ENCODE data around the gene ZNF516.

The ZNF516 gene

DNA sequence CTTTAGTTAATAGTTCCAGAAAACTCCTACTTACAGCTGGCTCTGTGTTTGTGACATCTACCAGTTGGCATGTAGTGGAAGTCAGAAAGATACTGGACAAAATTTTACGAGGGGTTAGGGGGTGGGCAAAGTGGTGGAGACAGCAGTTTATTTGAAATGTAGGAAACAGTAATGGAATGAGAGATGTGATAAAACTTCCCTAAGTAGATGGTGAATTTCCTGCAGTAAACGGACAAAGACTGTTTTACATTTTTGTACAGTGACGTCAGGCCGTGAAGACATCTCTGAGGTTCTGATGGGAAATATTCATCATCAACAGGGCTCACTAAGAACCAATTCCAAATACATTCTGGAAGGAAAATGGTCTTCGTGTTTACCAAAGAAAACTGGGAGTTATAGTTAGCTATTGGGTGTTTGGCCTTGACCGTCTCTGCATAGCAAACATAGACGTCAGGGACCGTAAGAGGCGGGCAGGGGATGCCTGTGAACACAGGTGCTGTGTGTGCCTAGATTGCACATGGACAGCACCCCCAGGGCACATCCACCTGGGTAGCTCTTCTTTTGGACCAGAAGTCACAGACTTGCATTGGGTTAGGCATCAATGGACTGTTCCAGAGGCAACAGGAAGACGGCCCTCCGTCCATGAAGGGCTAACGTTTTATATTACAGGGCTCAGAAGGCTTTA is 131.5 kb downstream of the ZNF516 start (continued):
- no peak for TF ChIP-seq ZNF302 (tag by site-specific recombination; IDR thresholded peaks at IDR 0.05; ENCODE audit: low read depth)
- no peak for TF ChIP-seq ZNF791 (tag by site-specific recombination; IDR thresholded peaks at IDR 0.05)

GRCh38 chr18:76362676-76363075 is 132.4 kb downstream of the ZNF516 start:
- peaks cover 0 to 38% of the 10 kb centered on the region in 2 experiments; a peak in 1 of 3 replicates for H3K36me3 ChIP-seq (ENCODE audit: control insufficient read depth in 2 of 2, insufficient read depth in 1 of 2, low read length in 2 of 2)
- no peak overlapping the region for H3K4me3 ChIP-seq (ENCODE audit: low read depth, low read length)
- H3K9me3 ChIP-seq (ENCODE audit: control insufficient read depth, insufficient read depth, low read depth, low read length): no peaks in the 10 kb centered on the region
- TF ChIP-seq ZNF394 (tag by site-specific recombination; IDR thresholded peaks at IDR 0.05; ENCODE audit: borderline replicate concordance) (no peak), ZNF112 (tag by site-specific recombination; IDR thresholded peaks at IDR 0.05) (no peak), SCRT2 (tag by site-specific recombination; IDR thresholded peaks at IDR 0.05) (no peak), SP7 (tag by site-specific recombination; IDR thresholded peaks at IDR 0.05) (no peak), ZNF302 (tag by site-specific recombination; IDR thresholded peaks at IDR 0.05; ENCODE audit: low read depth) (no peak), ZNF521 (tag by site-specific recombination; IDR thresholded peaks at IDR 0.05) (no peak), ZBTB20 (tag by site-specific recombination; IDR thresholded peaks at IDR 0.05) (no peak), ZNF266 (tag by site-specific recombination; IDR thresholded peaks at IDR 0.05; ENCODE audit: low read depth) (no peak), KLF10 (tag by site-specific recombination; IDR thresholded peaks at IDR 0.05) (no peak), ZNF2 (tag by site-specific recombination; IDR thresholded peaks at IDR 0.05) (no peak), ZNF621 (tag by site-specific recombination; IDR thresholded peaks at IDR 0.05) (no peak), ZNF777 (tag by site-specific recombination; IDR thresholded peaks at IDR 0.05; ENCODE audit: borderline replicate concordance) (no peak), ZEB2 (tag by site-specific recombination; IDR thresholded peaks at IDR 0.05) (no peak), ZNF10 (tag by site-specific recombination; IDR thresholded peaks at IDR 0.05) (no peak), ZNF639 (tag by site-specific recombination; IDR thresholded peaks at IDR 0.05) (no peak)
- TF ChIP-seq, protein P1, sequence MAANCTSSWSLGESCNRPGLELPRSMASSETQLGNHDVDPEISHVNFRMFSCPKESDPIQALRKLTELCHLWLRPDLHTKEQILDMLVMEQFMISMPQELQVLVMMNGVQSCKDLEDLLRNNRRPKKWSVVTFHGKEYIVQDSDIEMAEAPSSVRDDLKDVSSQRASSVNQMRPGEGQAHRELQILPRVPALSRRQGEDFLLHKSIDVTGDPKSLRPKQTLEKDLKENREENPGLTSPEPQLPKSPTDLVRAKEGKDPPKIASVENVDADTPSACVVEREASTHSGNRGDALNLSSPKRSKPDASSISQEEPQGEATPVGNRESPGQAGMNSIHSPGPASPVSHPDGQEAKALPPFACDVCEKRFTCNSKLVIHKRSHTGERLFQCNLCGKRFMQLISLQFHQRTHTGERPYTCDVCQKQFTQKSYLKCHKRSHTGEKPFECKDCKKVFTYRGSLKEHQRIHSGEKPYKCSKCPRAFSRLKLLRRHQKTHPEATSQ (tag by site-specific recombination; IDR thresholded peaks at IDR 0.05): no peak
- TF ChIP-seq, protein P2, sequence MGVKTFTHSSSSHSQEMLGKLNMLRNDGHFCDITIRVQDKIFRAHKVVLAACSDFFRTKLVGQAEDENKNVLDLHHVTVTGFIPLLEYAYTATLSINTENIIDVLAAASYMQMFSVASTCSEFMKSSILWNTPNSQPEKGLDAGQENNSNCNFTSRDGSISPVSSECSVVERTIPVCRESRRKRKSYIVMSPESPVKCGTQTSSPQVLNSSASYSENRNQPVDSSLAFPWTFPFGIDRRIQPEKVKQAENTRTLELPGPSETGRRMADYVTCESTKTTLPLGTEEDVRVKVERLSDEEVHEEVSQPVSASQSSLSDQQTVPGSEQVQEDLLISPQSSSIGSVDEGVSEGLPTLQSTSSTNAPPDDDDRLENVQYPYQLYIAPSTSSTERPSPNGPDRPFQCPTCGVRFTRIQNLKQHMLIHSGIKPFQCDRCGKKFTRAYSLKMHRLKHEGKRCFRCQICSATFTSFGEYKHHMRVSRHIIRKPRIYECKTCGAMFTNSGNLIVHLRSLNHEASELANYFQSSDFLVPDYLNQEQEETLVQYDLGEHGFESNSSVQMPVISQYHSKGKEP (tag by site-specific recombination; IDR thresholded peaks at IDR 0.05): no peak
- TF ChIP-seq, protein P3, sequence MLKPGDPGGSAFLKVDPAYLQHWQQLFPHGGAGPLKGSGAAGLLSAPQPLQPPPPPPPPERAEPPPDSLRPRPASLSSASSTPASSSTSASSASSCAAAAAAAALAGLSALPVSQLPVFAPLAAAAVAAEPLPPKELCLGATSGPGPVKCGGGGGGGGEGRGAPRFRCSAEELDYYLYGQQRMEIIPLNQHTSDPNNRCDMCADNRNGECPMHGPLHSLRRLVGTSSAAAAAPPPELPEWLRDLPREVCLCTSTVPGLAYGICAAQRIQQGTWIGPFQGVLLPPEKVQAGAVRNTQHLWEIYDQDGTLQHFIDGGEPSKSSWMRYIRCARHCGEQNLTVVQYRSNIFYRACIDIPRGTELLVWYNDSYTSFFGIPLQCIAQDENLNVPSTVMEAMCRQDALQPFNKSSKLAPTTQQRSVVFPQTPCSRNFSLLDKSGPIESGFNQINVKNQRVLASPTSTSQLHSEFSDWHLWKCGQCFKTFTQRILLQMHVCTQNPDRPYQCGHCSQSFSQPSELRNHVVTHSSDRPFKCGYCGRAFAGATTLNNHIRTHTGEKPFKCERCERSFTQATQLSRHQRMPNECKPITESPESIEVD (tag by site-specific recombination; IDR thresholded peaks at IDR 0.05): no peak
- TF ChIP-seq, protein P4, sequence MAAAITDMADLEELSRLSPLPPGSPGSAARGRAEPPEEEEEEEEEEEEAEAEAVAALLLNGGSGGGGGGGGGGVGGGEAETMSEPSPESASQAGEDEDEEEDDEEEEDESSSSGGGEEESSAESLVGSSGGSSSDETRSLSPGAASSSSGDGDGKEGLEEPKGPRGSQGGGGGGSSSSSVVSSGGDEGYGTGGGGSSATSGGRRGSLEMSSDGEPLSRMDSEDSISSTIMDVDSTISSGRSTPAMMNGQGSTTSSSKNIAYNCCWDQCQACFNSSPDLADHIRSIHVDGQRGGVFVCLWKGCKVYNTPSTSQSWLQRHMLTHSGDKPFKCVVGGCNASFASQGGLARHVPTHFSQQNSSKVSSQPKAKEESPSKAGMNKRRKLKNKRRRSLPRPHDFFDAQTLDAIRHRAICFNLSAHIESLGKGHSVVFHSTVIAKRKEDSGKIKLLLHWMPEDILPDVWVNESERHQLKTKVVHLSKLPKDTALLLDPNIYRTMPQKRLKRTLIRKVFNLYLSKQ (tag by site-specific recombination; IDR thresholded peaks at IDR 0.05; ENCODE audit: borderline replicate concordance): no peak
- TF ChIP-seq, protein P5, sequence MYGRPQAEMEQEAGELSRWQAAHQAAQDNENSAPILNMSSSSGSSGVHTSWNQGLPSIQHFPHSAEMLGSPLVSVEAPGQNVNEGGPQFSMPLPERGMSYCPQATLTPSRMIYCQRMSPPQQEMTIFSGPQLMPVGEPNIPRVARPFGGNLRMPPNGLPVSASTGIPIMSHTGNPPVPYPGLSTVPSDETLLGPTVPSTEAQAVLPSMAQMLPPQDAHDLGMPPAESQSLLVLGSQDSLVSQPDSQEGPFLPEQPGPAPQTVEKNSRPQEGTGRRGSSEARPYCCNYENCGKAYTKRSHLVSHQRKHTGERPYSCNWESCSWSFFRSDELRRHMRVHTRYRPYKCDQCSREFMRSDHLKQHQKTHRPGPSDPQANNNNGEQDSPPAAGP (tag by site-specific recombination; IDR thresholded peaks at IDR 0.05): no peak
- H3K27ac ChIP-seq (ENCODE audit: extremely low read depth, low read depth, low read length): no peak overlapping the region
- POLR2A ChIA-PET: no interaction called here
- CTCF ChIA-PET: interaction anchor here (0.5 kb wide), 1 partner anchor 37 kb away, joined by 3 read pairs; no protein-coding TSS in a partner anchor
- H3K4me1 ChIP-seq (ENCODE audit: control insufficient read depth, insufficient read depth, low read length): 0 out of 2 replicates have a peak, but pooled peaks cover 3% of the 10 kb centered on the region

All from HEK293 (cell line).